ENCODE results near the gene HEPHL1.

DNA sequence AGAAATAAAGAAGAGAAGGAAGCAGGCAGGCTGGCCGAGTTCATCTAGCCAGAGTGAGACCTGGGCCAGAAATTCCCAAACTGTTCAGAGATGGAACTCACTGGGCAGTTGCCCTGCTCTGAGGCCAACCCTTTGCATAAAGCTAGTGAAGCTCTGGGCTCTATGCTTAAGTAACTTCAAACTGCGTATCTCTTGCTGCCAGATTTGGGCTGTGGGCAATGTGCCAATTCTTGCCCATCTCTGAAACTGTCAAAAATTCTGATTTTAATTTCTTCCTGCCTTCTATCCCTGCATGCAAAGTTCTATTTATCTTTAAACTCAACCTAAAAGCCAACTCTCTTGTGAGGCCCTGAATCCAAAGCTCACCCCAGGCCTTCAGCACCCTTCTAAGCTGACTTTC, 36.2 kb upstream of the HEPHL1 start:
- TF ChIP-seq, protein P1, sequence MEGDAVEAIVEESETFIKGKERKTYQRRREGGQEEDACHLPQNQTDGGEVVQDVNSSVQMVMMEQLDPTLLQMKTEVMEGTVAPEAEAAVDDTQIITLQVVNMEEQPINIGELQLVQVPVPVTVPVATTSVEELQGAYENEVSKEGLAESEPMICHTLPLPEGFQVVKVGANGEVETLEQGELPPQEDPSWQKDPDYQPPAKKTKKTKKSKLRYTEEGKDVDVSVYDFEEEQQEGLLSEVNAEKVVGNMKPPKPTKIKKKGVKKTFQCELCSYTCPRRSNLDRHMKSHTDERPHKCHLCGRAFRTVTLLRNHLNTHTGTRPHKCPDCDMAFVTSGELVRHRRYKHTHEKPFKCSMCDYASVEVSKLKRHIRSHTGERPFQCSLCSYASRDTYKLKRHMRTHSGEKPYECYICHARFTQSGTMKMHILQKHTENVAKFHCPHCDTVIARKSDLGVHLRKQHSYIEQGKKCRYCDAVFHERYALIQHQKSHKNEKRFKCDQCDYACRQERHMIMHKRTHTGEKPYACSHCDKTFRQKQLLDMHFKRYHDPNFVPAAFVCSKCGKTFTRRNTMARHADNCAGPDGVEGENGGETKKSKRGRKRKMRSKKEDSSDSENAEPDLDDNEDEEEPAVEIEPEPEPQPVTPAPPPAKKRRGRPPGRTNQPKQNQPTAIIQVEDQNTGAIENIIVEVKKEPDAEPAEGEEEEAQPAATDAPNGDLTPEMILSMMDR (conservative IDR thresholded peaks at IDR 0.05 in 1 of 2, IDR thresholded peaks at IDR 0.05 in 1 of 2; ENCODE audit: low read depth in 1 of 2, low read length in 2 of 2) = no peak
- TF ChIP-seq EZH2 (IDR thresholded peaks at IDR 0.05; ENCODE audit: low read length, missing control alignments) = no peak
